AG08396 (cell line): ENCODE measurements around the gene MYOCOS.

Experiments used
- DNase-seq: peaks from one replicate; pipeline ENCODE4 v3.0.0; 2012; ENCODE audit warnings: low spot score, mixed read lengths

The MYOCOS gene

DNA sequence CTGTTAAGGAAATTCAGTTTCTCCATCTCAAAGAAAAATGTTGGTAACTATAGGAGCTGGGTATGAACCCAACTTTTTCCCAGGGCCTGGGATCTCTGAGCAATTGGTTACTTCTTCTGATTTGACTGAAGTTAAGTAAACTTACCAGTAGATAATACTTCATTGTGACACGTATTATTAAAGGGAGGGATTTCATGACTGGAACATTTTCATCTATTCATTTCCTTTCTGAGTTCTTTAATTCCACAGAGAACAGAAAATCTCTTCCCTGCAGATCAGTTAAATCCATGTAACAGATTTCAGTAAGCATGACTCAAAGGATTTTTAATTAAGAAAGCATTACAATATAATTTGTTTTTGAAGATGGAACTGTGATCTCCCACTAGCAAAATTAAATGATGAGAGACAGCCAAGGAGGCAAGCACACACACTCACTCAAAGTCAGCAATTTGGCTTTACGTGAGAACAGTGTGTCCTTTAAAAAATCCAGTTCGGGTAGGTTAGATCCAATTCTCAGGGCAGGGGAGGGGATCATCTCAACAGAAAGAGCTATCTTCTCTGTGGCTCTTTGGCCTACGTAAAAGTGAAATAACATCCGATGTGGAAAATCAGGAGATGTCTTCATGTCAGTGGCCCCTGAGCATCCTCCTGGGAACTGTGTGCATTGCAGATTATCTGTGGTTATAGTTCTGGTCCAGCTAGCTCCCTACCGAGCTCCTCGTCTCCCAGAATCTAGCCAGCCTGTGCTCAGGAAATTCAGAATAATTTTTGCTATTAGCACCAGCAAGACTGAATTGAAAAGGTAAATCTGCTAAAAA is 41.2 kb downstream of the MYOCOS start:
- no peak for DNase-seq

DNA sequence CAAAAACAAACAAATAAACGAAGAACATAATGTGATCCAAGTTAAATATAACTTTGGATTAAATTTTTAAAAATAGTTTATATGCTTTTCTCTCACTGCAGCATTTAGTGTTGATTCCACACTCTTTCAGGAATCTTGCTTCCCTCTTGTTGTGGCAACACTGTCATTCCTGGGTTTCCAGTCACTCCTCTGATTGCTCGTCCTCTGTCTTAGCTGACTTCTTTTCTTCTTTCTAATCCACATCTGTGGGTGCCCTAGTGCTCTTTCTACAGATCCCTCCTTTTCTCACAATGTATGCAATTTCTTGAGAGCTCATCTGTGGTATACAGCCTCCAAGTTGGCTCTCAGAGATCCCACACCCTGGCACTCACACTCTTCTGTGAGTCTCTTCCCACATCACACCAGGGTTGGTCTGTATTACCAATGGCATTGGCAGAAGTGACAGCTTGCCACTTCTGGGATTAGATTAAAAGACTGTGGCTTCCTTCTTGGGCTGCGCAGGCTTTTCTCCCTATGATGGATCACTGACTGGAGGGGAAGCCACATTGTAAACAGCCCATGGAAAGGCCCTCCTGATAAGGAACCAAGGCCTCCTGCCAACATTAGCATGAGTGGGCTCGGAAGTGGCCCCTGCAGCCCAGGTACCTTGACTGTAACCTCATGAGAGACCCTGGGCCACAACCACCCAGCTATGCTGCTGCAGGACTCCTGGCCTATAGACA is 42.0 kb downstream of the MYOCOS start:
- DNase-seq: peak; percentile 30

DNA sequence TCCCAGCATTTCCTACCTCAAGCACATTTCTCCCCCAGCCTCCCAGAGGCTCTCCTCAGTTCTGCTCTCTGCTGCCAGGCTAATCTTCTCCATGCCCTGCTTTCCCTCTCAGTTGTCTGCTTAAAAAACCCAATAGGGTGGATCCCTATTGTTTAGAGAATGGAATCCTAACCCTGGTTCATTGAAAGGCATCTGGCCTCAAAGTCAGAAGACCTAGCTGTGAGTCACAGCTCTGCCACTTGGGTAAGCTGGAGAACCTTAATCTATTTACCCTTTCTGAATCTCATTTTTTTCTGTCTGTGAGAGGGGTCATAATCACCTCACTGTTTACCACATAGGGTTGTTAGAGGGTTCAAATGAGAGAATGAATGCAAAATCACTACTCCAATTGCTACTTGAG is 42.9 kb downstream of the MYOCOS start:
- DNase-seq: peak; percentile 36

GRCh38 chr1:171666114-171666769 is 44.2 kb downstream of the MYOCOS start:
- DNase-seq: no peak

DNA sequence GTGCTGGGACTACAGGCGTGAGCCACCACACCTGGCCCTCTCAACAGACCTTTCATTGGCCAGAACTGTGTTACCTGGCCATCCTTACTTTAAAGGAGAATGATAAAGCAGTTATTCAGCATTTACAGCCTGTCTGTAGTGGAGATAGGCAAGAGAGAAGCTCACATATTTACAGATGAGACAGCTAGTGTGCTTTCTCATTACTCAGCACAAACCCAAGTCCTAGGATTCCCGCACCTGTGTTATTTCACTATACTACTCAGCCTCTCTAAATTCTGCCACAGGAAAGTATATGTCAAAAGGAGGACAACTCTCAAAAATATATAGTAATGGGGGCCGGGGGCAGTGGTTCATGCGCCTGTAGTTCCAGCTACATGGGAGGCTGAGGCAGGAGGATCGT is 46.3 kb downstream of the MYOCOS start:
- no peak for DNase-seq

DNA sequence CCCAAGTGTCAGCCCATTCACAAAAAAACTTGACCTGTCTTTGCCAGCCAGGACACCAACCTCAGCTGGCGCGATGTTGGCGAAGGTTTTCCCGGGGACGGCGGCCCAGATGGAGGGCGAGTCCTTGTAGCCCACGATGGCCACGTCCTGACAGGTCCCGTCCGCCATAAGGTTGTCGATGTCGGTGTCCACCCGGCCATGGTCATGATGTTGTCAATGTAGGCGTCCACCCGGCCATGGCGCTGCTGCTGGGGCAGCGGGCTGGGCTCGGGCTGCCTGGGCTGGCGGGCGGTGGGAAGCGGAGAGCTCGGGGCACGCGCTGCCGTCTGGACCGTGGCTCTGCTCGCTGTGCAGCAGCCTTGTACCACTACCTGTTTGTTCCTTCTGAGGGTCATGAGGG is 48.7 kb downstream of the MYOCOS start:
- no peak for DNase-seq

GRCh38 chr1:171674431-171675405 is 52.7 kb downstream of the MYOCOS start:
- no peak for DNase-seq
